SU-DHL-6 (cell line): ENCODE results near the gene SESTD1.

Experiments used
- CTCF ChIP-seq: fragments of 200-600 bp; sonication (generic); IDR thresholded peaks from one replicate; pipeline ENCODE4 v1.5.1; 2017; ENCODE audit warnings: antibody characterized with exemption, mild to moderate bottlenecking, low read length, moderate library complexity; ENCODE audit not compliant: insufficient read depth, poor library complexity, severe bottlenecking
- EZH2phosphoT487 ChIP-seq: fragments of 200-600 bp; sonication (generic), shearing (Covaris generic); conservative IDR thresholded peaks from 2 replicates; pipeline ENCODE4 v1.6.1; 2018; ENCODE audit warnings: mild to moderate bottlenecking, antibody characterized with exemption, low read length, moderate library complexity, mixed read lengths

- TF ChIP-seq CTCF, result no peak
- no peak for TF ChIP-seq EZH2phosphoT487
Measured at GRCh38 chr2:179272406-179273192, 8.0 kb upstream of the SESTD1 start.
